Keratinocyte (primary cell): ENCODE data around the gene UQCRC1. TPM values are rescaled to one million over a fixed set of nuclear protein-coding genes. Genes with fewer than 3 reads are reported as not detected.

Experiments
- DNase-seq: peaks from one replicate; pipeline ENCODE4 v3.0.0-alpha.2; 2011; ENCODE audit warnings: low read depth, missing footprints, low spot score
- FAIRE-seq: peaks from 2 replicates; lab custom pipeline; 2011; peaks lifted over from hg19 to GRCh38; lab: Jason Lieb, UNC
- H2AFZ ChIP-seq: 2 replicates; pipeline ENCODE4 v1.6.0; 2012; ENCODE audit warnings: low read length, control low read depth, inconsistent platforms; ENCODE audit not compliant: control insufficient read depth
- H3K27ac ChIP-seq: 2 replicates; pipeline ENCODE4 v1.5.1; 2011; ENCODE audit warnings: low read length; ENCODE audit not compliant: control insufficient read depth, insufficient read depth
- H3K27me3 ChIP-seq: 3 replicates; pipeline ENCODE4 v1.6.0; 2011; ENCODE audit warnings: low read length; ENCODE audit not compliant: control insufficient read depth, insufficient read depth; ENCODE audit errors: extremely low read depth
- H3K36me3 ChIP-seq, 2 experiments: 2 replicates in 1 of 2; 3 replicates in 1 of 2; pipeline ENCODE4 v1.5.1; 2011; ENCODE audit warnings: low read length in 2 of 2, mild to moderate bottlenecking in 1 of 2; ENCODE audit not compliant: control insufficient read depth in 2 of 2, insufficient read depth in 2 of 2; ENCODE audit errors: extremely low read depth in 1 of 2
- H3K4me1 ChIP-seq: 3 replicates; pipeline ENCODE4 v1.5.1; 2011; ENCODE audit warnings: low read length; ENCODE audit not compliant: control insufficient read depth, insufficient read depth; ENCODE audit errors: extremely low read depth
- H3K4me2 ChIP-seq: 3 replicates; pipeline ENCODE4 v1.6.0; 2011; ENCODE audit warnings: low read depth, low read length; ENCODE audit not compliant: control insufficient read depth, insufficient read depth; ENCODE audit errors: extremely low read depth
- H3K4me3 ChIP-seq, 3 experiments: fragments of 200-600 bp in 1 of 3; sonication (generic) in 1 of 3; 2 replicates in 2 of 3; 3 replicates in 1 of 3; pipeline ENCODE4 v1.5.1; 2011 to 2016; ENCODE audit warnings: low read length in 3 of 3, mild to moderate bottlenecking in 3 of 3, control low read depth in 2 of 3, inconsistent platforms in 1 of 3, low read depth in 1 of 3, mixed read lengths in 1 of 3, mixed run types in 1 of 3, moderate library complexity in 1 of 3; ENCODE audit not compliant: control insufficient read depth in 2 of 3, insufficient read depth in 2 of 3; ENCODE audit errors: extremely low read depth in 1 of 3
- H3K79me2 ChIP-seq: 2 replicates; pipeline ENCODE4 v1.6.0; 2012; ENCODE audit warnings: low read length; ENCODE audit not compliant: control insufficient read depth, insufficient read depth
- H3K9ac ChIP-seq: 3 replicates; pipeline ENCODE4 v1.6.0; 2011; ENCODE audit warnings: low read length; ENCODE audit not compliant: control insufficient read depth, insufficient read depth; ENCODE audit errors: extremely low read depth
- H3K9me1 ChIP-seq: 3 replicates; pipeline ENCODE4 v1.6.0; 2011; ENCODE audit warnings: low read length; ENCODE audit not compliant: control insufficient read depth, insufficient read depth; ENCODE audit errors: extremely low read depth
- H3K9me3 ChIP-seq: 2 replicates; pipeline ENCODE4 v1.5.1; 2012; ENCODE audit warnings: low read depth, low read length; ENCODE audit not compliant: control insufficient read depth
- H4K20me1 ChIP-seq: 3 replicates; pipeline ENCODE4 v1.6.0; 2011; ENCODE audit warnings: low read length; ENCODE audit not compliant: control insufficient read depth, insufficient read depth; ENCODE audit errors: extremely low read depth
- CTCF ChIP-seq, 3 experiments: IDR thresholded peaks in 1 of 3; conservative IDR thresholded peaks in 1 of 3; optimal IDR thresholded peaks in 1 of 3; 2 replicates in 2 of 3; 3 replicates in 1 of 3; pipeline versions ENCODE3 to v1.5.1; 2011; ENCODE audit warnings: low read length in 3 of 3, mild to moderate bottlenecking in 3 of 3, moderate library complexity in 2 of 3, control low read depth in 1 of 3, inconsistent platforms in 1 of 3; ENCODE audit not compliant: insufficient read depth in 2 of 3; ENCODE audit errors: extremely low read depth in 1 of 3
- EZH2 ChIP-seq: IDR thresholded peaks from one replicate; pipeline ENCODE4 v1.6.1; 2012; ENCODE audit warnings: inconsistent platforms, mild to moderate bottlenecking, low read length, moderate library complexity
- dilution Hi-C: fragments of 300-500 bp; cut with MboI; formaldehyde crosslinking; loops from one replicate; pipeline ENCODE4 v1.7.0; 2020; ENCODE audit warnings: low sequenced_read_pairs; ENCODE audit not compliant: extremely low pct_ligation_motif_present
- polyA plus RNA-seq, 5 experiments: library from polyadenylated mRNA; depleted of rRNA in 3 of 5; stranded (reverse) in 3 of 5; stranded (forward) in 1 of 5; unstranded in 1 of 5; fragments of >200 nt; gene quantifications; 1 replicate in 1 of 5; 2 replicates in 3 of 5; 3 replicates in 1 of 5; pipeline versions ENCODE4 v1.2.1 to v1.2.3, GENCODE V29; 2011 to 2012; ENCODE audit warnings: missing spikeins in 2 of 5, low read depth in 1 of 5, low replicate concordance in 1 of 5

The UQCRC1 gene
- polyA plus RNA-seq, 1 donor (not counting 4 experiments of a cell fraction or from before 2014, with no cell fraction given) = 440 TPM

GRCh38 chr3:48648188-48648850, 38.9 kb upstream of the UQCRC1 start:
- Histone ChIP-seq H3K9me1 (no peaks in the 10 kb centered on the region), H3K4me1 (no peaks in the 10 kb centered on the region), H3K4me3 (no peak overlapping the region), H4K20me1 (no peaks in the 10 kb centered on the region), H3K36me3 (no peaks in the 10 kb centered on the region), H3K27me3 (peaks cover 4% of the 10 kb centered on the region), H2AFZ (no peak overlapping the region), H3K9ac (no peak overlapping the region), H3K9me3 (no peaks in the 10 kb centered on the region), H3K4me2 (no peak overlapping the region), H3K79me2 (no peaks in the 10 kb centered on the region), H3K27ac (no peak overlapping the region)
- no peak for FAIRE-seq
- no peak for TF ChIP-seq CTCF (optimal IDR thresholded peaks at IDR 0.05 in 1 of 3, IDR thresholded peaks at IDR 0.05 in 1 of 3, conservative IDR thresholded peaks at IDR 0.05 in 1 of 3; ENCODE audit: extremely low read depth in 1 of 3, insufficient read depth in 2 of 3, low read length in 3 of 3)
- no peak for TF ChIP-seq EZH2
- no peak for DNase-seq
- dilution Hi-C loops = no loop called here

GRCh38 chr3:48647714-48648113, 38.3 kb upstream of the UQCRC1 start:
- H3K79me2 ChIP-seq = no peaks in the 10 kb centered on the region
- H3K9me1 ChIP-seq = no peaks in the 10 kb centered on the region
- TF ChIP-seq CTCF (optimal IDR thresholded peaks at IDR 0.05 in 1 of 3, IDR thresholded peaks at IDR 0.05 in 1 of 3, conservative IDR thresholded peaks at IDR 0.05 in 1 of 3; ENCODE audit: extremely low read depth in 1 of 3, insufficient read depth in 2 of 3, low read length in 3 of 3) = no peak
- TF ChIP-seq EZH2 = no peak
- peaks cover 4% of the 10 kb centered on the region for H3K27me3 ChIP-seq
- FAIRE-seq (no peak), DNase-seq (no peak)
- no peaks in the 10 kb centered on the region for H3K9me3 ChIP-seq
- no peak overlapping the region for H2AFZ ChIP-seq
- no peak overlapping the region for H3K27ac ChIP-seq
- H3K4me3 ChIP-seq = no peak overlapping the region
- H3K9ac ChIP-seq = no peak overlapping the region
- H3K4me2 ChIP-seq = no peak overlapping the region
- H4K20me1 ChIP-seq = no peaks in the 10 kb centered on the region
- no peaks in the 10 kb centered on the region for H3K4me1 ChIP-seq
- H3K36me3 ChIP-seq = no peaks in the 10 kb centered on the region
- dilution Hi-C loops = no loop called here
